IPS-15b (cell line): Measurements from ENCODE around the gene ROBO1.

Source experiments
- H3K27me3 ChIP-seq: one replicate; pipeline ENCODE4 v1.6.1; 2013; ENCODE audit warnings: low read length; ENCODE audit not compliant: control insufficient read depth, insufficient read depth
- H3K36me3 ChIP-seq: one replicate; pipeline ENCODE4 v1.6.1; 2013; ENCODE audit warnings: low read length; ENCODE audit not compliant: control insufficient read depth, insufficient read depth
- H3K4me1 ChIP-seq: one replicate; pipeline ENCODE4 v1.6.1; 2013; ENCODE audit warnings: mild to moderate bottlenecking, low read length; ENCODE audit not compliant: control insufficient read depth, insufficient read depth
- H3K4me3 ChIP-seq: one replicate; pipeline ENCODE4 v1.5.1; 2013; ENCODE audit warnings: low read depth, low read length
- H3K9ac ChIP-seq: one replicate; pipeline ENCODE4 v1.6.1; 2013; ENCODE audit warnings: low read depth, mild to moderate bottlenecking, low read length
- H3K9me3 ChIP-seq: one replicate; pipeline ENCODE4 v1.6.1; 2013; ENCODE audit warnings: mild to moderate bottlenecking, low read length; ENCODE audit not compliant: control insufficient read depth, insufficient read depth

Gene ROBO1

GRCh38 chr3:79249701-79250100, 518.1 kb downstream of the ROBO1 start:
- no peak overlapping the region for H3K4me3 ChIP-seq
- peaks cover 16% of the 10 kb centered on the region for H3K4me1 ChIP-seq
- no peaks in the 10 kb centered on the region for H3K27me3 ChIP-seq
- no peak overlapping the region for H3K9ac ChIP-seq
- no peaks in the 10 kb centered on the region for H3K36me3 ChIP-seq
- no peaks in the 10 kb centered on the region for H3K9me3 ChIP-seq

- no peak overlapping the region for H3K4me3 ChIP-seq
- H3K27me3 ChIP-seq = no peaks in the 10 kb centered on the region
- no peak overlapping the region for H3K9ac ChIP-seq
- H3K36me3 ChIP-seq = no peaks in the 10 kb centered on the region
- peaks cover 16% of the 10 kb centered on the region for H3K4me1 ChIP-seq
- H3K9me3 ChIP-seq = no peaks in the 10 kb centered on the region
Observed at GRCh38 chr3:79247725-79248043, 520.1 kb downstream of the ROBO1 start.

GRCh38 chr3:79246875-79247724, 520.7 kb downstream of the ROBO1 start:
- Histone ChIP-seq H3K36me3 (no peaks in the 10 kb centered on the region), H3K27me3 (no peaks in the 10 kb centered on the region), H3K9me3 (no peaks in the 10 kb centered on the region), H3K4me1 (peaks cover 16% of the 10 kb centered on the region), H3K4me3 (no peak overlapping the region), H3K9ac (no peak overlapping the region)

- H3K27me3 ChIP-seq = no peaks in the 10 kb centered on the region
- no peaks in the 10 kb centered on the region for H3K36me3 ChIP-seq
- no peak overlapping the region for H3K4me3 ChIP-seq
- peaks cover 16% of the 10 kb centered on the region for H3K4me1 ChIP-seq
- no peaks in the 10 kb centered on the region for H3K9me3 ChIP-seq
- H3K9ac ChIP-seq = no peak overlapping the region
Observed at GRCh38 chr3:79245284-79246138, 522.3 kb downstream of the ROBO1 start.

GRCh38 chr3:79236496-79236895, 531.3 kb downstream of the ROBO1 start:
- Histone ChIP-seq H3K4me1 (peaks cover 3% of the 10 kb centered on the region), H3K27me3 (no peaks in the 10 kb centered on the region)

GRCh38 chr3:79233431-79234060, 534.3 kb downstream of the ROBO1 start:
- Histone ChIP-seq H3K27me3 (no peaks in the 10 kb centered on the region), H3K9me3 (no peaks in the 10 kb centered on the region), H3K4me3 (no peak overlapping the region)

More at GRCh38 chr3:79236496-79236895, 531.3 kb downstream of the ROBO1 start:
- Histone ChIP-seq H3K9ac (no peak overlapping the region), H3K36me3 (no peaks in the 10 kb centered on the region), H3K9me3 (no peaks in the 10 kb centered on the region), H3K4me3 (no peak overlapping the region)

GRCh38 chr3:79230266-79230665, 537.5 kb downstream of the ROBO1 start:
- peaks cover 3% of the 10 kb centered on the region for H3K4me1 ChIP-seq
- no peaks in the 10 kb centered on the region for H3K9me3 ChIP-seq
- no peak overlapping the region for H3K4me3 ChIP-seq
- no peaks in the 10 kb centered on the region for H3K27me3 ChIP-seq
- H3K9ac ChIP-seq = no peak overlapping the region
- no peaks in the 10 kb centered on the region for H3K36me3 ChIP-seq

More at GRCh38 chr3:79233431-79234060, 534.3 kb downstream of the ROBO1 start:
- H3K4me1 ChIP-seq = peaks cover 3% of the 10 kb centered on the region
- no peak overlapping the region for H3K9ac ChIP-seq
- H3K36me3 ChIP-seq = no peaks in the 10 kb centered on the region

- Histone ChIP-seq H3K9ac (no peak overlapping the region), H3K9me3 (no peaks in the 10 kb centered on the region)
Observed at GRCh38 chr3:79217096-79217495, 550.7 kb downstream of the ROBO1 start.

GRCh38 chr3:79215286-79215685, 552.5 kb downstream of the ROBO1 start:
- H3K27me3 ChIP-seq = no peaks in the 10 kb centered on the region
- H3K4me1 ChIP-seq = peaks cover 7% of the 10 kb centered on the region
- no peak overlapping the region for H3K4me3 ChIP-seq
- no peak overlapping the region for H3K9ac ChIP-seq
- no peaks in the 10 kb centered on the region for H3K9me3 ChIP-seq
- H3K36me3 ChIP-seq = no peaks in the 10 kb centered on the region

More at GRCh38 chr3:79217096-79217495, 550.7 kb downstream of the ROBO1 start:
- Histone ChIP-seq H3K4me3 (no peak overlapping the region), H3K4me1 (peaks cover 7% of the 10 kb centered on the region), H3K27me3 (no peaks in the 10 kb centered on the region), H3K36me3 (no peaks in the 10 kb centered on the region)

- H3K36me3 ChIP-seq = no peaks in the 10 kb centered on the region
- H3K9me3 ChIP-seq = no peaks in the 10 kb centered on the region
- H3K4me3 ChIP-seq = no peak overlapping the region
- no peaks in the 10 kb centered on the region for H3K27me3 ChIP-seq
- no peak overlapping the region for H3K9ac ChIP-seq
- H3K4me1 ChIP-seq = peaks cover 7% of the 10 kb centered on the region
Observed at GRCh38 chr3:79211586-79212359, 556.0 kb downstream of the ROBO1 start.

GRCh38 chr3:79204351-79204750, 563.4 kb downstream of the ROBO1 start:
- Histone ChIP-seq H3K4me3 (no peak overlapping the region), H3K36me3 (no peaks in the 10 kb centered on the region)

More at GRCh38 chr3:79204351-79204750, 563.4 kb downstream of the ROBO1 start:
- H3K9ac ChIP-seq = no peak overlapping the region
- H3K4me1 ChIP-seq = peaks cover 12% of the 10 kb centered on the region
- H3K27me3 ChIP-seq = no peaks in the 10 kb centered on the region
- no peaks in the 10 kb centered on the region for H3K9me3 ChIP-seq
